Measurements from ENCODE around the gene RIMBP2.

GRCh38 chr12:130764475-130765185 lies 48.5 kb upstream of the RIMBP2 start:
- TF ChIP-seq POLR2AphosphoS5 (IDR thresholded peaks at IDR 0.05), result no peak
- TF ChIP-seq EZH2 (IDR thresholded peaks at IDR 0.05; ENCODE audit: borderline replicate concordance, insufficient read depth, low read length, poor library complexity, severe bottlenecking), result no peak
- TF ChIP-seq CTCF (IDR thresholded peaks at IDR 0.05; ENCODE audit: poor library complexity, severe bottlenecking), result no peak
- TF ChIP-seq RAD21 (conservative IDR thresholded peaks at IDR 0.05), result no peak
- no peak for TF ChIP-seq EP300 (conservative IDR thresholded peaks at IDR 0.05; ENCODE audit: poor library complexity, severe bottlenecking)

Measured in neural cell (in vitro differentiated cells).